GM21619 (cell line): ENCODE measurements around the gene VPS8.
"Not testable (repeated sequence)": the region's sequence is repeated elsewhere in the genome, so short reads cannot be mapped to it uniquely, and the experiment has no call there.

Experiments used
- ATAC-seq: cut with Tn5 transposase; IDR thresholded peaks from one replicate; pipeline ENCODE4 v1.9.1; 2021; ENCODE audit not compliant: unreplicated experiment

The VPS8 gene

DNA sequence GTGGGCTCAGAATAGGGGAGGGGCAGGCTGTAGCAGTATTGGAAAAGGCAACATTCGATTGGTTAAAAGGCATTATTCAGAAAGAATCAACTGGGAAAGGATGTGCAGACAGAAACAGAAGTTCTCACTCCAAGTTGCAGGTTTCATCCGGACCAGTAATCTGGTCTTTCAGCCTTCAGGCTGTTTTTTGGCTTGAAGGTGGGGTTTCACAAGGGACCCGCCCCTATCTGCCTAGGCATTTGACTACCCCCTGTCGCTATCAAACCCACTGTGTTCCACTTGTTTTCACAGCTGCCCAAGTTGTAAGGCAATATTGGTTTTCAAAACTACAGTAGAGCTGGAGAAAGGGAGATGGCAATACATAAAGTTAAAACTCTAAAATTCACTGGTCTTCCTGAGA, 96.9 kb downstream of the VPS8 start:
- no peak for ATAC-seq

DNA sequence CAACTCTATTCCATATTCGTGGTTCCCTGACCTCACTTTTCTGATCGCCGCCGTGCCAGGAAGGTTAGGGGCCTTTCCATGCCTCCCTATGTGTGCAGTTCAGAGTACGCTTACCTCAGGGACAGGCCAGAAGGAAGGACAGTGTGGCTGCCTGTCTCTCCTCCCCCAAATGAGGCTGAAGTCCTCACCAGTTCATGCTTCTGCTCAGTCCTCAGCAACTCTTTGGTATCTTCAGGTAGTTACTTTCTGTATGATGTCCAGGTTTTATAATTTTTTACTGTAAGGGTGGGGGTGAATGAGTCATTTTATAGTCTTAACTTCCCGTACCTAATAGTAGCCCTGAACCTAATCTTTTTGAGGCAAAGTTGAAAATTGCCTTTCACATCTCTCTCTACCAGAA, 98.7 kb downstream of the VPS8 start:
- no peak for ATAC-seq

DNA sequence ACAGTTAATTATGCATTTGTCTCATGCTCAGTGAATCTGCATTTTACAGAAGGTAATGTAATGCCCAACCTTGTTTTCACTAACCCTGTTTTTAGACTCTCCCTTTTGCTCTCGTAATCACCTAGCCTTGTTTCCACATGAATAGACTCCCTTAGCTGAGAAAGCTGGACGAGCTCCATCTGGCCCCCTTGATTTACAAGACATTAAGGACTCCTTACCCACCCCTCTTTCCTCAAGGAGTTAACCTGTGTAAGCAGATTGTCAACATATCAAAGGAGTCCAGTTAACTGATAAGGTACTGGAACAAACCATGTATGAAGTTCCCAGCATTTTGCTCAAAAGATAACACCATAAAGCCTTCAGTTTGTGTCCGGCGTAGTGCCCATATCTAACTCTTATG, 99.6 kb downstream of the VPS8 start:
- no peak for ATAC-seq

DNA sequence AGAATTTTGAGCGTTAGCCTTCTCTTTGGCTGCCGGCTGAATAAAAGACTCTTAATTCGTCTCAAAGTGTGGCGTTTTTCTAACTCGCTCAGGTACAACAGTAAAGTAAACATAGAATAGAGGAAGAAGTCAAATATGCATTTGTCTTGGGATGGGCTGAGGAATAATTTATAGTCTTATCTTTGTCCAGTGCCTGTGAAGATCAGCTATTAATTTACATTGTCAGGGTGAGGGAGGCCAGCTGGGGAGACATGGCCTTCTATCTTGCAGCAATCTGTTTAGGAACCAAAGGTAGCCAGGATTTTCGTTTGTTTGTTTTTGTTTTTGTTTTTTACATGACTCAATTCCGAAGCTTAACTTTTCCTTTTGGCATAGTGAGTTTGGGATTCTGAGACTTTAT, 100.2 kb downstream of the VPS8 start:
- ATAC-seq: no peak

DNA sequence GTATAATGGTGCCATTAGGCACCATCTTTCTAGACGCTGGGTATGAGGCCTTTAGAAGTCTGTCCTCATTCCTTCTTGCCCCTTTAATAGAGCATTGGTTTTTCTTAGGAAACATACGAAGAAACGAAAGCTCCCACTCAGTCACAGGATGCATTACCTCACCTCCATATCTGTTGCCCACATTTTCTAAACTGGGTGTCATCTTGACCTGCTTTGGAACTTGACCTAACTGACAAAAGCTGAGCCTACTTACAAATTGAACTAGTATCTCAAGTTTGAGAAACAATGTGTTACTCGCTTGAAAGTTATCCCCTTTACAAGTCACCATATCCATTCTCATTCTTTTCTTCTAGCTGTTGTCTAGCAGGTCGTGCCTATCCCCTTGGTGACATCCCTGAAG, 102.7 kb downstream of the VPS8 start:
- ATAC-seq: no peak

DNA sequence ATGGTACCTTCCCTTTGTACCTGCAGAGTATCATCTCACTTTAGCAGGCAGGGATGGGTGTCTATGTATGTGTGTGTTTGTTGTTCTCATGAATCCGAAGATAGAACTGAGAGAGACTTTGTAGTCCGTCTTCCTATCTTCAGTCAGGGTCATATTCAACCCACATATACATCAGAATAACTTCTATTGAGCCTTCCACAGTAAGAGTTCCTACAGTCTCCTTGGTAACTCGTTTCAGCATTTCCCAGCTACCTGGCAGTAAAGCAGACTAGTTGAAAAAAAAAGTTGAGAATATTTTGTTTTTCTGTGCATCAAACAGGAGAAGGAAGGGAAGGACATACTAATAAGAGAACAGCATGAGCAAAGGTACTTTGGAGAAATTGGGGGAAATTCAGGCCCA, 106.8 kb downstream of the VPS8 start:
- no peak for ATAC-seq

DNA sequence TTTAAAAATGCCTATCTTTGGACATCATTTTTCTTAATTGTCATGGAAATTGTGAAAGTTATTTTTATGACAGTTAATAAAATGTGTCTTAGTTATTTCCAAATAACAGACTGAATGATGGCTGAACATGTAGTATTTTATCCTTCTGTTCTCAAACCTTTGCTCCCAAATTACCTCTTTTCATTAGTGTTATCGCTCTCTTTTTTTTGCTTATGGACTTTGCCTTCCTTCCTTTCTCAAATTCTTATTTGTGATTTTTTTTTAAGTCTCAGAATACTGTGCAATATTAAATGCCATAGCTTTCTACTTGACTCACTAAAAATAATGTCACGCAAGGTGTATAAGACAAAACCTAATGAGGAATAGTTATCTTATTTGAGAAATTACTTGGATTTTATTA, 107.7 kb downstream of the VPS8 start:
- no peak for ATAC-seq

DNA sequence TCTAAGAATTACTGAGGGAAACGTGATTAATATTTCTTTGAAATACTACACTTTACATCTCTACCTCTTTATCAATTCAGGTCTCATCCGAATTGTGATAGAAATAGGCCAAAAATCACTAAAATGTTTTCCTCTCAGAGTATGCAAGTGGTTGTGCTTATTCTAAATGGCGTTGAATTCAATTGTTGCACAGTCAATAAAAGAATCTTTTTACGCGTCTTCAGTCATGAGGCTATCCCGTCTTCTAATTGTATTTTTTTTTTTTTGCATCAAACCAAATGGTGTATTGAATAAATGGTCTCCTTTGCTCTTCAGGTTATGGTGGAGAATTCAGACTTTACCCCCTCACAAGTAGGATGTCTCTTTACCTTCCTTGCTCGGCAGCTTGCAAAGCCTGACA, 112.6 kb downstream of the VPS8 start:
- ATAC-seq: no peak

DNA sequence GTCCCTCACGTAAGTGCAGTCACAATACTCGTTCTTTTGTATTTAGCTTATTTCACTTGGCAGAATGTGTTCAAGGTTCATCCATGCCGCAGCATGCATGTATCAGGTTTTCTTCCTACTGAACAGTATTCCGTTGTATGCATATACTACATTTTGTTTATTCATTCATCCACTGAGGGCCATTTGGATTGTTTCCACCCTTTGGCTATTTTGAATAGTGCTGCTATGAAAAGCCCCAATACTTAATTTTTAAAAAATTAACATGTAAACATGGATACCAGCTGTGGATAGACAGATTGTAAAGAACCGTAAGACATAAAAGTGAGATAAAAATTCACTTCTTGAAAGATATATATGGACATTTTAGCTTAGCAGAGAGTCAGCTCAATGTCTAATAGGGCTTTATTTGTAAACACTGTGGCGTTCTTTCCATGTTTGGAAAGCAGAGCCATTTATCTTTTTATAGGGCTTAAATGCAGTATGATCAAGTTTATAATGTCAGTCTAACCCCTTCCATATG, 115.9 kb downstream of the VPS8 start:
- ATAC-seq: no peak

DNA sequence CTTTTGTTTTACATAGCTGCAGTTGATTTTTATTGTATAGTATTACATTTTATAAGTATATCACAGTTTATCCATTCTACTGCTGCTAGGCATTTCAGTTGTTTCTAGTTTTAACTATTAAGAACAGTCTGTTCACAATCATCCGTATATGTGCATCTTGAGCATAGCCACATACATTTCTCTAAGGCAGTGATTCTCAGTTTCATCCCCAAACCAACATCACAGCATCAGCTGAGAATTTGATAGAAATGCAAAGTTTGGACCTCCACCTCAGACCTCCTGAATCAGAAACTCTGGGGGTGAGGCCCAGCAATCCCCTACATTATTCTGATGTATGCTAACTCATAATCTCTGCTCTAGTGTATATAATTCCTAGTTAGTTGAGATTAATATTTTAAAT, 120.8 kb downstream of the VPS8 start:
- ATAC-seq: no peak

DNA sequence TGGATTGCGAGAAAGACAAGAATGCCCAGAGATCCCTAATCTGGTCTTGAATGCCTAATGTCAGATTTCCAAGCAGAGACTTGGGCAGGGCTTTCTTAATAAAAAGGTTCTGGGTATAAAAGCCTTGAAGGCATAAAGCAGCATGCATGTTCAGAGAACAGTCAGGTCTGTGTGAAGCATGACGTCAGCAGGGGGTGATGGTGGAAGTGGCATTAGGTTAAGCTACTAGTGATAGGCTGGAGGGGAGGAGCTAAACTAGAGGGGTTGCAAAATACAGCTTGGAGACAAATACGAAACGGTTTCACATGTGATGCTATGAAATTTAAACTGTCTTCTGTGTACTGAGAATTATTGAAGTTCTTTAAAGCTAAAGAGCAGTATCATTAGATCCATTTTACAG, 125.6 kb downstream of the VPS8 start:
- ATAC-seq: no peak

DNA sequence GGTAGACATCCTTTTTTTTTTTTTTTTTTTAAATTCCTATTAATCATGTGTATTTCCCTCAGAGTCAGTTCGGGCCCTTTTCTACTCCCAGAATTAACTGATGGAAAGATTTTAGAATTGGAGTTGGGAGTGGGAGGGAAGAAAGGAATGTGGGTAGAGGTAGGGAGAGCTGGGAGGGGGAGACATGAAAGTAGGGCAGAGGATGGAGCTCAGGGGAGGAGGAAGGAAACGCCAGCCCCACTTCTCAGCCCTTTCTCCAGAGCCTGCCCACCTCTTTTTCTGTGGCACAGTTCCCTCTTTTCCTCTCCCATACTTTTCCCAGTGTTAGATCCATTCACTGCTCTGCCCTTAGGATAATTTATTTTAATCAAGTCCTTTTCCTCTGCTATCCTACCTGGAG, 129.4 kb downstream of the VPS8 start:
- no peak for ATAC-seq

DNA sequence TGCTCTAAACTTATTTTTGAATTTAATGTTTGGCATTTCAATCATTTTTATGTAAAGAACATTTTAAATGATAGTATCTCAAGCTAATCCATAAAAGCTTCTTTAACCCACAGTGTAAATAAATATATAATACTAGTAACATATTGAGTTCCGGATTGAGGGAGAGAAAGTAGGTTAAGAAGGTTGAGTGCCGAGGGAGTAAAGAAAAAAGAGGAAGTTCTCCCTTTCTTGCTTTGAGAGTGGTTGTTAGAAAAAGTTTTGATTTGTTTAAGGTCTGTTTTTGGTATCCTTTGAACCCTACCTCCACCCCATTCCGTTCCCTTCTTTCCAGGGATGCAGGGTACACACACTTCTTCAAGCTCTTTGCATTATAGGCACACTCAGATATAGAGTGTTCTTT, 130.8 kb downstream of the VPS8 start:
- no peak for ATAC-seq

DNA sequence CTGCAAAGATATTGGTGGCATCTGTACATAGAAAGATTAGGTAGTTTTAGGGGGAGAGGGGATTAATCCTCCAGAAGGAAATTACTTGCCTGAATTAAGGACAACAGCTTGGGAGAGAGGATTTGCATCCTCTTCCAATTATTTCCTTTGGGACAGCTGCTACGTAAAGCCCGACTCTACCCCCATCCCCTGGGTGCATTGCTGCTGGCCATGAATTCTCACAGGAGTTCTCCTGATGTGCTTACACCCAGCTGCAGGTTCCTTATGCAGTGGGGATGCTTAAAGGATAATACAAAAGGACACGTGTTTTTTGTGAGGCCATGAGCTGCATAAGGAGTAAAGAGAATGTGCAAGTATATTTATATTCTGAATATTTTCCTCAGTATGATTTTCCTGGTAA, 132.3 kb downstream of the VPS8 start:
- no peak for ATAC-seq

DNA sequence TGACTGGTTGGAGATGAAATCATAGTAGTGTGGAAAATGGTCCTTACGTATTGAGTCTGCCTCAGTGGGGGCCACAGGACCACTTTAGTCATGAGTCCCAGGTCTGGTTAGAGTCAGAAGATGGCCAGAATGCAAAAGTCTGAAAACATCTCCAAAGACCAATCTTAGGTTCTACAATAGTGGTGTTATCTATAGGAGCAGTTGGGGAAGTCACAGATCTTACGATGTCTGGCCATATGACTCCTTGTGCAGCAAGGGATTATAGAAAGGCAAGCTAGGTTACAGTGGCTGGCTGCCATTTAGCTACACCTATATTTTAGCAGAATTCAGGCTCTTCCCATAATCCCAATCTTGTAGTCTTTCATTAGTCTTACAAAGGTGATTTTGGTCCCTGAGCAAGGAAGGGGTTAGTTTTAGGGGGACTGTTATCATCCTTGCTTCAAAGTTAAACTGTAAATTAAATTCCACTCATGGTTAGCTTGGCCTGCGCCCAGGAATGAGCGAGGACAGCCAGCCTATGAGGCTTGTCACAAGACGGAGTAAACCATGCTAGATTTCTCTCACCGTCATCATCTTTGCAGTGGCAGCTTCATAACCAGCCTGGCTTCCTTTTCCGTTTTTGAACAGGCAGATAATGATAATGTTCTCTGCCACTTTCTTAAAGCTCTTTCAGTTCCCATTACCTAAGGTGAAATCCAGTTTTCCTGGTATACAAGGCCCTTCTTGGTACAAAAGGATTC, 134.1 kb downstream of the VPS8 start:
- no peak for ATAC-seq

DNA sequence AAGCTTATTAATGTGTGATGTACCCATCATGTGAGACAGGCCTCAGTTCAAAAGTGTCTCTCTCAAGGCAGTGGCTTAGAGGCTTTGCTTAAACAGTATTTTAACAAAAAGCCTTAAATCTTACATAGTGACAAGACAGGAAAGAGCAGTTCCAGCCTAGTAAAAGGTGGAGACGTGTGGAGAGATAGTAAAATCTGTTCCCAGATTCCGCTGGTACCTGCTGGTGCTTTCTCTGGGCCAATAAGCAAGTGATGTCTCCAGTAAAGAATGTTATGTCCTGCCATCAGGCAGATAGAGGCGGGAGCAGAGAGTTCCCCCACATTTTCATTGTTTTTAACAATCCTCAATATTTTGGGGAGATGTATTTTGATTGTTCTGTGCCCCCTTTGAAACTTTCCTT, 135.0 kb downstream of the VPS8 start:
- no peak for ATAC-seq

DNA sequence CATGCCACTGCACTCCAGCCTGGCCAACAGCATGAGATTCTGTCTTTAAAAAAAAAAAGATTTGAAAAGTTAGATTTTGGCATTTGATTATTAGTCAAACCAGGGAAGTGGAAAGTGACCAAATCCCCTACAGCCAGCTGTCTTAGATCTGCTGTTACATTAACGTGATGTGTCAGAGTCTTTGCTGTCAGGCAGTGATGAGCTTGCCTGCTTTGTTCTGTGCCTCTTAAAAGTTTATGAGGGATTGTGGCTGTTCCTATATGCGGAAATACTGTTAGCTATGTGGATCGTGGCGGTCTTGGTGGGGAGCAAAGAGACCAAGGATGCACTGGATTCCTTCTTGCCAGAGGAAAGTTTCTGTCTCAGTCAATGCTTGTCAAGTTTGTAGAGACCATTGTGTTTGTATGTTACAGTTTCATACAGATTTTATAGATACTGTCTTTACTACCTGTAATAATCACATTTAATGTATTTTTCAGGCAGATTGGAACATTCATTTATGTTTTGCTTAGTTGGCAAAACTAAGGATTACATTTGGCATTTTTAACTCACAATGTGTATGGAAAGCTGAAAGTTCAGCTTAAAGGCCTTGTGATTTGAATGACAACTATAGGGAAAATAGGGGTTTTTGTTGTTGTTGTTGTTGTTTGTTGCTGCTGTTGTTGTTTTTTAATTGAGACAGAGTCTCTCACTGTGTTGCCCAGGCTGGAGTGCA, 137.4 kb downstream of the VPS8 start:
- no peak for ATAC-seq

DNA sequence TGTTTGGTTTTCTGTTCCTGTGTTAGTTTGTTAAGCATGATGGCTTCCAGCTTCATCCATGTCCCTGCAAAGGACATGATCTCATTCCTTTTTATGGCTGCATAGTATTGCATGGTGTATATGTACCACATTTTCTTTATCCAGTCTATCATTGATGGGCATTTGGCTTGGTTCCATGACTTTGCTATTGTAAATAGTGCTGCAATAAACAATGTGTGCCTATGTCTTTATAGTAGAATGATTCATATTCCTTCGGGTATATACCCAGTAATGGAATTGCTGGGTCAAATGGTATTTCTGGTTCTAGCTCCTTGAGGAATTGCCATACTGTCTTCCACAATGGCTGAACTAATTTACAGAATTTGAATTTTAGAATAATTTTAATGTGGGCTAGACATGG, 138.8 kb downstream of the VPS8 start:
- not testable (repeated sequence) for ATAC-seq

DNA sequence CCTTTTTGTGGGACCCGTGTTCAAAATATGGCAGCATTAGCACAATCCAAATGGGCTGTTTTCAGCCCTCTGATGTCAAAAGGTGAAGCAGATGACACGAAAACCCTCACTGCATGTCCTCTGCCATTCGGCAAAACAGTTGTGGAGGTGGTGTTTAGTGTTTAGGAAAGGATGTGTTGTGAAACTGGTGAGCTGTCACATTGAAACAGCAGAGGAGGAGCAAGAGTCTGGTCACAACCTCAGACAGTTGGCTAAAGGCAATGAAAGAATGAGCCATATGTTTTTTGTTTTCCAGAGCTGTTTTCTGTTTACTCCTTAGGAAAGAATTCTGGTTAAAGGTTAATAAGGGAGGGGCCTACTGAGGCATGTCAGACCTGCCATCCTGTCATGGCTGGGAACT, 140.7 kb downstream of the VPS8 start:
- no peak for ATAC-seq

DNA sequence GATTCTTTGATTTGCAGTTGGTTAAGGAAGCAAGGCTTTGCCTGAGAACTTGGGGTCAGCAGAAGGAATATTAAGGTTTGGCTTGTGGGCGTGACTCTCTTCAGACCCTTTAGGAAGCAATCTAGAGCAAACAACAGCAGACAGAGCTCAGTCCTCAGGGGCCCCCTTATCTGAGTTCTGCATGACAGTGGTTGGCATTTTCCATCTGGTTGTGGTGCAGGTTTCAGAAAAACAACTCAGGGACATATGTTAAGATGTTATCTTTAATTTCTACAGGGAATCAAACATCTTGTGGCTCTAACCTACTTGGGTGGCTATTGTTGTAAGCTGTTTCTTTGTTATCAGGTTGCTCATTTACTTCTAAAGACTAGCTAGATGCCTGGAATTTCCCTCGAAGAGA, 141.4 kb downstream of the VPS8 start:
- ATAC-seq: no peak

DNA sequence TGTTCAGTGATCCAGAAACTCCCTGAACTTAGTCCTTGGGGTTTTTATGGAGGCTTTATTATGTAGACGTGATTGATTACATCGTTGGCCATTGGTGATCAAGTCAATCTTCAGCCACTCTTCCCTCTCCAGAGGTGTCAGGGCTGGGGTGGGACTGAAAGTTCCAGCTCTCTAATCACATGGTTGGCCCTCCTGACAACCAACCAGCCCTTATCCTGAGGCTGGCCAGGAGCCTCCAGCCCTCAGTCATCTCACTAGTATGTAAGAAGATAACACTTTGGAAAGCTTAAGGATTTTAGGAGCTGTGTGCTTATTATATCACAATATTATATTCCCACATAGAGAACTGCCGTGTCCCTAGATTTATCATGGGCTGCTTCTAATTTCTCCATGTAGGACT, 142.3 kb downstream of the VPS8 start:
- ATAC-seq: no peak

DNA sequence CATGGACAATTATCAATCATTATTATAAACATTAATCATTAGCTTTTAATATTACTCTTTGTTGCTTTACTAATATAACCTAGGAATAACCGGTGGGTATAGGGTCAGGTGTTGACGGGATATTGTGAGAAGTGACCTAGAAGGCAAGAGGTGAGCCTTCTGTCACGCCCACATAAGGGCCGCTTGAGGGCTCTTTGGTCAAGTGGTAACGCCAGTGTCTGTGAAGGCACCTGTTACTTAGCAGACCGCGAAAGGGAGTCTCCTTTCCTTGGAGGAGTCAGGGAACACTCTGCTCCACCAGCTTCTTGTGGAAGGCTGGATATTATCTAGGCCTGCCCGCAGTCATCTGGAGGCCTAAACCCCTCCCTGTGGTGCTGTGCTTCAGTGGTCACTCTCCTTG, 142.9 kb downstream of the VPS8 start:
- ATAC-seq: not testable (repeated sequence)
